AG10803 (cell line): ENCODE measurements around the gene NUP133.
"Not testable (repeated sequence)": the region's sequence is repeated elsewhere in the genome, so short reads cannot be mapped to it uniquely, and the experiment has no call there.

Experiments used
- DNase-seq: peaks from one replicate; pipeline ENCODE4 v3.0.0; 2010; ENCODE audit warnings: low read depth
- H3K4me3 ChIP-seq: 2 replicates; pipeline ENCODE4 v1.5.1; 2011; ENCODE audit warnings: mild to moderate bottlenecking, low read length, control low read depth
- CTCF ChIP-seq: conservative IDR thresholded peaks from 2 replicates; pipeline ENCODE4 v1.5.1; 2011; ENCODE audit warnings: mild to moderate bottlenecking, low read length, control low read depth, inconsistent platforms

The NUP133 gene

DNA sequence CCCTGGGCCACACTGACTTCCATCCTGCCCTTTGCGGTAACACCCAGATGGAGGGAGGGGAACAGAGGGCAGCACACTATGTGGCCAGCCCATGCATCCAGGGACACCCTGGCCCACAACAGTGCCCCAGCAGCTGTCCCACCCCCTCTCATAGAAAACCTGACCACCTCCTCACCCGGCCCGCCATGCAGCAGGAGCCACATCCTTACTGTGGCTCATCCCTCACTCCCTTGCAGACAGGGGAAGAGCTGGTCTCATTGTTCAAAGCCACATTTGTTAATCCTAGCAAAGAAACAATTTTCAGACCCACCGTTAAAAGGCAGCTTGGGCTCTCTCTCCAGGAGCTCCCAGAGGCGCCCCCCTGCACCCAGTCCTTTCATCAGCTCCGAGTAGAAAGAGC, 23.2 kb upstream of the NUP133 start:
- DNase-seq, result no peak
- no peak overlapping the region for H3K4me3 ChIP-seq
- no peak for TF ChIP-seq CTCF

GRCh38 chr1:229529639-229530038, 21.5 kb upstream of the NUP133 start:
- no peak for TF ChIP-seq CTCF
- H3K4me3 ChIP-seq, result no peak overlapping the region
- DNase-seq, result no peak

DNA sequence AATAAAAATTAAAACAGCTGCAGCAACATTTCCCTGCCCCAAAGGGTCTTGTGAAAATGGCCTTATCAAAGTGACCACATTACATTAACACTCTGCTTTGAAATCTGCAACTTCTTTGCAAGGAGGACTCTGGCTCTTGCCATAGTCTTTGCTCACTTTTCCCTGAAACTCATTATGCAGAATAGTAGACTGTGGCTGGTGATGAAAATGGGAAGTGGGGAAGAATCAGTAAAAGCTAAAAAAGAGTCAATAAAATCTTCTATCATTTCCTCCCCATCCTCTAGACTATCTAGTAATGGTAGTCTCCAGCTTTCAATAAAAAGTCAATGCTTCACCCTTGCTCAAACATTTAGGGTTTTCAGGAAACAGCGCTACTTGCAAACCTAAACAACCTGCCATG, 18.6 kb upstream of the NUP133 start:
- no peak for DNase-seq
- no peak for TF ChIP-seq CTCF
- no peak overlapping the region for H3K4me3 ChIP-seq

- no peak for DNase-seq
- no peak for TF ChIP-seq CTCF
- no peak overlapping the region for H3K4me3 ChIP-seq
Measured at GRCh38 chr1:229523052-229523451, 14.9 kb upstream of the NUP133 start.

DNA sequence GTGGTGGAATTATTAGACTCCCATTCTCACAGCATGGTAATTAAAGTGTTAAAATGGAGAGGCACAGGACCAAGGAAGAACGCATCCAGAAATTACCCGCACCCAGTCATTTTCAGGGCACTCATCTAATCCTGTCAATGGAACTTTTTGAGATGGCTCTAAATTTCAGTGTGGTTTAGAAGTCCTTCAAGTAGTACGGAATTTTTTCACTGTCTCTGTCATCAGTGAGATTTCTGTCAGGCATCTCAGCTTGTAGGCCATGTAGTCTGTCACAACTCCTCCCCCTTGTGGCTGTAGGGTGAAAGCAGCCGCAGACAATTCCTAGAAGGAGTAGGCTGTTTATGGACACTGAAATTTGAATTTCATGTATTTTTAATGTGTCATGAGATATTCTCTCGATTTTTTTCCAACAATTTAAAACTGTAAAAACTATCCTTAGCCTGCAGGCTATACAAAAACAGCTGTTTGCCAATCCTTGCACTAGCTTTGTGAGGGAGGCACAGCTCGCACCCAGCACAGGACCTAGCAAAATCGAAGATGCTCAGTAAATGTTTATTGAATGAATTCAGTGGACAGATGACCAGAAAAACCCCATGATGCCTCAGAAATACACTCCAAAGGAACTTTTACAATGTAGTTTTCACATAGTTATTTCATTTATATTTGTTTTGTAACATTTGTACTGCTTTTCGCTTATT, 6.6 kb upstream of the NUP133 start:
- peak; percentile 78 for DNase-seq
- no peak overlapping the region for H3K4me3 ChIP-seq
- peak; percentile 96 for TF ChIP-seq CTCF

DNA sequence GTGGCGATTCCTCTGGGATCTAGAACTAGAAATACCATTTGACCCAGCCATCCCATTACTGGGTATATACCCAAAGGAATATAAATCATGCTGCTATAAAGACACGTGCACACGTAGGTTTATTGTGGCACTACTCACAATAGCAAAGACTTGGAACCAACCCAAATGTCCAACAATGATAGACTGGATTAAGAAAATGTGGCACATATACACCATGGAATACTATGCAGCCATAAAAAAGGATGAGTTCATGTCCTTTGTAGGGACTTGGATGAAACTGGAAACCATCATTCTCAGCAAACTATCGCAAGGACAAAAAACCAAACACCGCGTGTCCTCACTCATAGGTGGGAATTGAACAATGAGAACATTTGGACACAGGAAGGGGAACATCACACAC, 3.5 kb upstream of the NUP133 start:
- DNase-seq, H3K4me3 ChIP-seq: not testable (repeated sequence)

DNA sequence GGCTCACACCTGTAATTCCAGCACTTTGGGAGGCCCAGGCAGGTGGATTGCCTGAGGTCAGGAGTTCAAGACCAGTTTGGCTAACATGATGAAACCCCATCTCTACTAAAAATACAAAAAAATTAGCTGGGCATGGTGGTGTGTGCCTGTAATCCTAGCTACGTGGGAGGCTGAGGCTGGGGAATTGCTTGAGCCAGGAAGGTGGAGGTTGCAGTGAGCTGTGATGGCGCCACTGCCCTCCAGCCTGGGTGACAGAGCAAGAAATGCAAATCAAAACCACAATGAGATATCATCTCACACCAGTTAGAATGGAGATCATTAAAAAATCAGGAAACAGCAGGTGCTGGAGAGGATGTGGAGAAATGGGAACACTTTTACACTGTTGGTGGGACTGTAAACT, 3.1 kb upstream of the NUP133 start:
- H3K4me3 ChIP-seq, DNase-seq: not testable (repeated sequence)

DNA sequence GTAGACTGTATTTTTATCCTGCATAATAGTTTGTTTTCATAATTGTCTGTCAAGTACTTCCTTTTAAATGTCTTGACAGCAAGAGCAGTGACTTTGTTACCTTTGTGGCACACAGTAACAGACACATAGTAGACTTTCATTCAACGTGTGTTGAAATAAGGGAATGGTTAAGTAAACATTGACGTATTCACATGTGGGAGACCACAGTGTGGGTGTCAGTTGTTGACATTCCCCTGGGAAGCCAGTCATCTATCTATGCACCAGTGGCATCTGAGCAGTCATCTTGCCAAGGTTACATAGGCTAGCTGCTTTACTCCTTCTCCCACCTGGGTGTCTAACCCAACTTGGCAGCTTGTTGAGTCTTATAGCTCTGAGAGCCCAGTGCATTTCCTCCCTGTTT, 1.4 kb upstream of the NUP133 start:
- no peak overlapping the region for H3K4me3 ChIP-seq
- TF ChIP-seq CTCF, result no peak
- no peak for DNase-seq
